Measurements from ENCODE around the gene MR1. TPM values are rescaled to one million over a fixed set of nuclear protein-coding genes. Genes with fewer than 3 reads are reported as not detected.

Gene MR1
- total and polyA plus RNA-seq, 9 of the 15 experiments (the other 6 are each of a cell fraction or from before 2014, with no cell fraction given), result 9.7 to 21.7 (median 15.6) TPM

- no peak for TF ChIP-seq DDX20 (tag; IDR thresholded peaks at IDR 0.05; ENCODE audit: low read depth)
- TF ChIP-seq USF2 (CRISPR knock-in tag; IDR thresholded peaks at IDR 0.05), result no peak
- no peak for TF ChIP-seq PHTF2 (CRISPR knock-in tag; IDR thresholded peaks at IDR 0.05)
- TF ChIP-seq, protein P1, sequence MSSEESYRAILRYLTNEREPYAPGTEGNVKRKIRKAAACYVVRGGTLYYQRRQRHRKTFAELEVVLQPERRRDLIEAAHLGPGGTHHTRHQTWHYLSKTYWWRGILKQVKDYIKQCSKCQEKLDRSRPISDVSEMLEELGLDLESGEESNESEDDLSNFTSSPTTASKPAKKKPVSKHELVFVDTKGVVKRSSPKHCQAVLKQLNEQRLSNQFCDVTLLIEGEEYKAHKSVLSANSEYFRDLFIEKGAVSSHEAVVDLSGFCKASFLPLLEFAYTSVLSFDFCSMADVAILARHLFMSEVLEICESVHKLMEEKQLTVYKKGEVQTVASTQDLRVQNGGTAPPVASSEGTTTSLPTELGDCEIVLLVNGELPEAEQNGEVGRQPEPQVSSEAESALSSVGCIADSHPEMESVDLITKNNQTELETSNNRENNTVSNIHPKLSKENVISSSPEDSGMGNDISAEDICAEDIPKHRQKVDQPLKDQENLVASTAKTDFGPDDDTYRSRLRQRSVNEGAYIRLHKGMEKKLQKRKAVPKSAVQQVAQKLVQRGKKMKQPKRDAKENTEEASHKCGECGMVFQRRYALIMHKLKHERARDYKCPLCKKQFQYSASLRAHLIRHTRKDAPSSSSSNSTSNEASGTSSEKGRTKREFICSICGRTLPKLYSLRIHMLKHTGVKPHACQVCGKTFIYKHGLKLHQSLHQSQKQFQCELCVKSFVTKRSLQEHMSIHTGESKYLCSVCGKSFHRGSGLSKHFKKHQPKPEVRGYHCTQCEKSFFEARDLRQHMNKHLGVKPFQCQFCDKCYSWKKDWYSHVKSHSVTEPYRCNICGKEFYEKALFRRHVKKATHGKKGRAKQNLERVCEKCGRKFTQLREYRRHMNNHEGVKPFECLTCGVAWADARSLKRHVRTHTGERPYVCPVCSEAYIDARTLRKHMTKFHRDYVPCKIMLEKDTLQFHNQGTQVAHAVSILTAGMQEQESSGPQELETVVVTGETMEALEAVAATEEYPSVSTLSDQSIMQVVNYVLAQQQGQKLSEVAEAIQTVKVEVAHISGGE (CRISPR knock-in tag; IDR thresholded peaks at IDR 0.05), result no peak
- TF ChIP-seq RHOXF2B (CRISPR knock-in tag; conservative IDR thresholded peaks at IDR 0.05), result no peak
- 0 out of 2 replicates have a peak, but pooled peaks have one; percentile 26 for TF ChIP-seq HDAC8 (tag; IDR thresholded peaks at IDR 0.05)
- TF ChIP-seq SP1 (CRISPR knock-in tag; IDR thresholded peaks at IDR 0.05), result no peak
- TF ChIP-seq CHD4 (IDR thresholded peaks at IDR 0.05; ENCODE audit: insufficient read depth, insufficient replicate concordance, low read depth, low read length, poor library complexity, severe bottlenecking), result no peak
- no peak; the same call in 1 of the 2 replicates for TF ChIP-seq NR1H2 (CRISPR knock-in tag; IDR thresholded peaks at IDR 0.05)
- no peak for TF ChIP-seq POLR2A (conservative IDR thresholded peaks at IDR 0.05)
- no peak for TF ChIP-seq STAT5A (IDR thresholded peaks at IDR 0.05; ENCODE audit: borderline replicate concordance, low read length)
- TF ChIP-seq ATF7 (IDR thresholded peaks at IDR 0.05), result peak; percentile 96
- no peak for TF ChIP-seq ZFP36 (IDR thresholded peaks at IDR 0.05; ENCODE audit: low read depth, low read length, partially characterized antibody)
- TF ChIP-seq ZNF124 (CRISPR knock-in tag; IDR thresholded peaks at IDR 0.05), result no peak
- no peak for TF ChIP-seq CBFB (CRISPR knock-in tag; IDR thresholded peaks at IDR 0.05)
- no peak for TF ChIP-seq ZKSCAN3 (CRISPR knock-in tag; IDR thresholded peaks at IDR 0.05)
- peak; percentile 78 for TF ChIP-seq ZNF175 (CRISPR knock-in tag; IDR thresholded peaks at IDR 0.05; ENCODE audit: low read depth)
Measured at GRCh38 chr1:181087400-181087901, 53.7 kb downstream of the MR1 start (continued).
